ENCODE measurements around the gene TGFA. TPM values are rescaled to one million over a fixed set of nuclear protein-coding genes. Genes with fewer than 3 reads are reported as not detected.
A peak's percentile ranks its signal among the peaks of the same experiment; 100 is the strongest.

TGFA gene
- total RNA-seq, 2 experiments from 2014 or later: 0.47 to 0.88 TPM

GRCh38 chr2:70442301-70443077 lies 111.1 kb downstream of the TGFA start:
- H3K4me3 Mint-ChIP-seq: no peak overlapping the region
- ChIA-PET POLR2A (no interaction called here), CTCF (no interaction called here)
- H3K27ac Mint-ChIP-seq: peak overlapping the region; percentile 47
- no peak for ATAC-seq (ENCODE audit: poor library complexity)
- H3K9me3 Mint-ChIP-seq: no peaks in the 10 kb centered on the region
- no peaks in the 10 kb centered on the region for H3K27me3 Mint-ChIP-seq
- intact Hi-C loops (cut with DNase I, micrococcal nuclease): no loop called here
- no peaks in the 10 kb centered on the region for H3K36me3 ChIP-seq (ENCODE audit: insufficient read depth, low read length)
- H3K4me3 ChIP-seq (ENCODE audit: low read length): no peak overlapping the region
- TF ChIP-seq CTCF (IDR thresholded peaks at IDR 0.05): no peak
- no peak for DNase-seq
- no peaks in the 10 kb centered on the region for H3K27me3 ChIP-seq (ENCODE audit: control insufficient read depth in 1 of 2, insufficient read depth in 2 of 2, low read length in 2 of 2)
- H3K27ac ChIP-seq (ENCODE audit: low read depth in 1 of 2, low read length in 2 of 2): no peak overlapping the region
- H3K36me3 Mint-ChIP-seq (ENCODE audit: low read depth): no peaks in the 10 kb centered on the region
- peaks cover 27% of the 10 kb centered on the region for H3K4me1 ChIP-seq (ENCODE audit: insufficient read depth, low read length)
- H3K4me1 Mint-ChIP-seq (ENCODE audit: low read depth): peaks cover 50% of the 10 kb centered on the region
- no peaks in the 10 kb centered on the region for H3K9me3 ChIP-seq (ENCODE audit: control insufficient read depth in 1 of 2, insufficient read depth in 1 of 2, low read length in 2 of 2)

GRCh38 chr2:70440621-70441020 lies 113.0 kb downstream of the TGFA start:
- ChIA-PET CTCF (no interaction called here), POLR2A (interaction anchor here (0.6 to 1.6 kb wide), 8 partner anchors 15 to 628 kb away, joined by 3 to 4 read pairs (median 3); partner anchors contain the start of gene NAGK)
- TF ChIP-seq CTCF (IDR thresholded peaks at IDR 0.05): no peak
- Mint-ChIP-seq H3K27me3 (no peaks in the 10 kb centered on the region), H3K4me1 (ENCODE audit: low read depth) (peaks cover 57% of the 10 kb centered on the region), H3K27ac (peak overlapping the region; percentile 83), H3K9me3 (no peaks in the 10 kb centered on the region), H3K36me3 (ENCODE audit: low read depth) (no peaks in the 10 kb centered on the region), H3K4me3 (peak overlapping the region; percentile 46)
- intact Hi-C loops (cut with DNase I, micrococcal nuclease): no loop called here
- Histone ChIP-seq H3K36me3 (ENCODE audit: insufficient read depth, low read length) (no peaks in the 10 kb centered on the region), H3K27ac (ENCODE audit: low read depth in 1 of 2, low read length in 2 of 2) (peak overlapping the region; percentile 21 to 33), H3K27me3 (ENCODE audit: control insufficient read depth in 1 of 2, insufficient read depth in 2 of 2, low read length in 2 of 2) (no peaks in the 10 kb centered on the region), H3K4me1 (ENCODE audit: insufficient read depth, low read length) (peaks cover 27% of the 10 kb centered on the region), H3K4me3 (ENCODE audit: low read length) (no peak overlapping the region), H3K9me3 (ENCODE audit: control insufficient read depth in 1 of 2, insufficient read depth in 1 of 2, low read length in 2 of 2) (no peaks in the 10 kb centered on the region)
- ATAC-seq (ENCODE audit: poor library complexity) (peak; percentile 93), DNase-seq (peak in 12 of 14 experiments; percentile 15 to 70 (median 48))

GRCh38 chr2:70435138-70435537 lies 118.5 kb downstream of the TGFA start:
- CTCF ChIA-PET: no interaction called here
- H3K9me3 ChIP-seq (ENCODE audit: control insufficient read depth in 1 of 2, insufficient read depth in 1 of 2, low read length in 2 of 2): no peaks in the 10 kb centered on the region
- Mint-ChIP-seq H3K27me3 (no peaks in the 10 kb centered on the region), H3K27ac (no peak overlapping the region), H3K36me3 (ENCODE audit: low read depth) (no peaks in the 10 kb centered on the region), H3K9me3 (no peaks in the 10 kb centered on the region), H3K4me1 (ENCODE audit: low read depth) (peaks cover 31% of the 10 kb centered on the region), H3K4me3 (no peak overlapping the region)
- intact Hi-C loops (cut with DNase I, micrococcal nuclease): no loop called here
- H3K27me3 ChIP-seq (ENCODE audit: control insufficient read depth in 1 of 2, insufficient read depth in 2 of 2, low read length in 2 of 2): no peaks in the 10 kb centered on the region
- no peak overlapping the region for H3K4me3 ChIP-seq (ENCODE audit: low read length)
- H3K4me1 ChIP-seq (ENCODE audit: insufficient read depth, low read length): peaks cover 13% of the 10 kb centered on the region
- TF ChIP-seq CTCF (IDR thresholded peaks at IDR 0.05): no peak
- ATAC-seq (ENCODE audit: poor library complexity) (no peak), DNase-seq (no peak)
- no peak overlapping the region for H3K27ac ChIP-seq (ENCODE audit: low read depth in 1 of 2, low read length in 2 of 2)
- no peaks in the 10 kb centered on the region for H3K36me3 ChIP-seq (ENCODE audit: insufficient read depth, low read length)
- POLR2A ChIA-PET: no interaction called here
